Head of caudate nucleus (tissue), 42 donors: ENCODE measurements around the gene SERPINB12.

ENCODE experiments used
- DNase-seq, 42 donors: peaks; one replicate each; pipeline versions ENCODE4 v3.0.0 to v3.0.0-alpha.2; 2020 to 2021; ENCODE audit warnings: mixed read lengths in 7 of 42
- intact Hi-C: fragments of 100-400 bp; cut with DNase I; formaldehyde crosslinking; loops from one replicate; pipeline ENCODE4 v1.15.0; 2022

SERPINB12 gene

DNA sequence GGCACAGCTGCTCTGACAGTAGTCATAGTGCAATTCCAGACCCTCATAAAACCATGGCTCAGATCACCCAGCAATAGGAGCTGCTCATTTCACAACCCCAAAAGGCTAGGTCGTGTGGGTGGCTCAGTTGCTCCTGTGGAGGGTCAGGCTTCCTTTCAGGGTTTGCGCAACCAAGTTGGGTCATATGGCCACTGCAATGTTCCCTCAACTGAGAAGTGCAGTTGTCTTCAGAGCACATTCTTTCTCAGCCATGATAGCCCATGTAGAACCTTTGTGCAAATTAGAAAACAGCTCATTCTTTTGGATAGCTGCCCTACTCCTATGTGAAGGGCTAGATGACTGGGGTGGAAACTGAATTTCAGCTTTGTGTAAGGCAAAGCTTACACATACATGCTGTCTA lies 48.2 kb downstream of the SERPINB12 start:
- DNase-seq, result no peak
- intact Hi-C loops, result no loop called here

DNA sequence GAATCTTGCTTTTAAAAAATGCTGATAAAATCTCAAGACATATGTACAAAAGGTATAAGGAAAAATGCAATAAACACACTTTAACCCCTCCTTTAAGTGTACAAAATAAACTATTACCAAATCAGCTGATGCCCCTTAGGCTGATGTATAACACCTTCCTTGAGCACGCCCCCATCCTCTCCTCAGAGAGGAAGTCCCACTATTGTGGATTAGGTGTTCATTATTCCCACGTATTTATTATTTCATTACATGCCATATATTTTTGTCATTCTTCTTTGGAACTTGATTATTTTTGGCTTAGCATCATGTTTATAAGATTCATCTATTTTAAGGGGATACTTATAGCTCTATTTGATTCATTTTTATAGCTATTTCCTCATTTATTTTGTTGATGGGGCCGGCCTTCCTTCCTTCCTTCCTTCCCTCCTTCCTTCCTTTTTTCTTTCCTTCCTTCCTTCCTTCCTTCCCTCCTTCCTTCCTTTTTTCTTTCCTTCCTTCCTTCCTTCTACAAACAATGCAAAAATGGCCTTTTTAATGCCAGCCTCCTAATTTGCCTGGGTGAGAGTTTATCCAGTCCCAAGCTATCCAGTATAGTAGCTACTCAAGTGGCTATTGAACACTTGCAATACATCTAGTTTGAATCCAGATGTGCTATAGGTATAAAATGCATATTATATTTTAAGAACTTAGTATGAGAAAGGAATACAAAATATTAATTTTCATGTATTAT lies 49.0 kb downstream of the SERPINB12 start:
- intact Hi-C loops, result no loop called here
- no peak for DNase-seq

DNA sequence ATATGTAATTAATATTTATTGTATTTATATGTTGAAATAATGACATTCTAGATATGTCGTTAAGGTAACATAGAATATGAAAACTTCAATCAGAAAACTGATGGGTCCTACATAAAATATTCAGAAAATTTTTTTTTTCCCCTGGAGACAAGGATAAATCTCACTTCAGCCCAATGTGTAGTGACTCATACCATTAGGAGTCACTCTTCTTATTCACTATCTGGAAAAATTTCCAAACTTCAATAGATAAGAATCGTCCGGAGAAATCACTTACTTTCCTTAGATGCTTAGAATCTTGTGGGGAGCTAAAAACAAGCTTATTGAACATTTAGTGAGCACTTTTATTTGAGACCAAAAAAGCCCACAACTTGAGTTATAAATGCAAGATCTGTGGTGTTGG lies 49.6 kb downstream of the SERPINB12 start:
- no peak for DNase-seq
- intact Hi-C loops, result no loop called here

DNA sequence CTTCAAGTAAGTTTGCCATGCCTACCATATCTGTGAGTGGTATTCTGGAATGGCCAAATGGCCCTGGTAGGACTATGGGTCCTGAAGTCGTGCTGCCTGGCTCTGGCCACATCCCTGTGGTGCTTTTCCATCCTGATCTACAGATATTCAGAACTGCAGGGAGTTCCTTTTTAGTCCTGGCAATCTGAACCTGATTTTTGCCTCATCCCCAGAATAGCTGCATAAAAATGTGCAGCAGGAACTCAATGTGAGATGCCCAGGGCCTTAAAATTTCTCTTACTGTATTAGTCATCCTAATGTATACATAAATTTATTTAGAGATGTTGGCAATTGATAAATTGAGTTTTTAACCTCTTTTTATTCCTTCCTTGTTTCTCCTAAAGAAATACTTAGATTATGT lies 50.3 kb downstream of the SERPINB12 start:
- intact Hi-C loops, result no loop called here
- no peak for DNase-seq

DNA sequence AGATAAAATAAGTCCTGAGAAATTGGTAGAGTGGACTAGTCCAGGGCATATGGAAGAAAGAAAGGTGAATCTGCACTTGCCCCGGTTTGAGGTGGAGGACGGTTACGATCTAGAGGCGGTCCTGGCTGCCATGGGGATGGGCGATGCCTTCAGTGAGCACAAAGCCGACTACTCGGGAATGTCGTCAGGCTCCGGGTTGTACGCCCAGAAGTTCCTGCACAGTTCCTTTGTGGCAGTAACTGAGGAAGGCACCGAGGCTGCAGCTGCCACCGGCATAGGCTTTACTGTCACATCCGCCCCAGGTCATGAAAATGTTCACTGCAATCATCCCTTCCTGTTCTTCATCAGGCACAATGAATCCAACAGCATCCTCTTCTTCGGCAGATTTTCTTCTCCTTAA lies 54.8 kb downstream of the SERPINB12 start:
- intact Hi-C loops, result no loop called here

DNA sequence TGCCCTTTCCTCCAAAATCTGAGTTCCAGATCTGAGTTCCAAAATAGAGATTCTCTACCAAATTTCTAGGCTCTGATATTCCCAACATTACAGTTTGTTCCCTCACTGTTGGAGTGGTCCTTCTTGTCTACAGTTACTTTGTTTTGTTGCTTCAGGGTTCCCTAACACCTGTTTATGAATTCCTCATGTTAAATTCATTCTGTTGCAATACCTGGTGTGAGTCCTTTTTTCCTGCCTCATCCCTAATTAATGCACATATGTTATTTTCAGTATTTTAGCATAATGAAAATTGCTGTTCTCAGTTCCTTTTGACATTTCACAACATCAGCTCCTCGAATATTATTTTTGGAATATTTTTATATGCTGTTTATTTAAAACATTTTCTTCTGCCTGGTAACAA lies 61.2 kb downstream of the SERPINB12 start:
- DNase-seq, result no peak
- intact Hi-C loops, result no loop called here

More for the DNA sequence above, 54.8 kb downstream of the SERPINB12 start:
- no peak for DNase-seq

DNA sequence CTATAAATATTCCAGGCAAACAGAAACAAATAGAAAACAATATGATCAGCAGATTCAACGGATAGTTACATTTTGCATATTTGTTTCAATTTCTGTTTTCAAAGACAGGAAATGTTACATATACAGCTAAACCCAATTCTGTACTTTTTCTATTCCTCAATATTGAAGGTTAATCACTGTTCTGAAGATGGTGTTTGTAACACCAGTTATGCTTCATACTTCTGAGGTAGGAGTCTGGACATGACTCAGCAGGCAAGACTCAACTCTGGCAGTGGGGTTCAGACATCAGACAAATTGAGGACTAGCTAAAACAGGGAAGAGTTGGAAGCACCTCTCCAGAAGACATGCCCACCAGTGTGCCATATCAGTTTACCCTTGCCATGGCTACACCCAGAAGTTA lies 61.6 kb downstream of the SERPINB12 start:
- no peak for DNase-seq
- intact Hi-C loops, result no loop called here

DNA sequence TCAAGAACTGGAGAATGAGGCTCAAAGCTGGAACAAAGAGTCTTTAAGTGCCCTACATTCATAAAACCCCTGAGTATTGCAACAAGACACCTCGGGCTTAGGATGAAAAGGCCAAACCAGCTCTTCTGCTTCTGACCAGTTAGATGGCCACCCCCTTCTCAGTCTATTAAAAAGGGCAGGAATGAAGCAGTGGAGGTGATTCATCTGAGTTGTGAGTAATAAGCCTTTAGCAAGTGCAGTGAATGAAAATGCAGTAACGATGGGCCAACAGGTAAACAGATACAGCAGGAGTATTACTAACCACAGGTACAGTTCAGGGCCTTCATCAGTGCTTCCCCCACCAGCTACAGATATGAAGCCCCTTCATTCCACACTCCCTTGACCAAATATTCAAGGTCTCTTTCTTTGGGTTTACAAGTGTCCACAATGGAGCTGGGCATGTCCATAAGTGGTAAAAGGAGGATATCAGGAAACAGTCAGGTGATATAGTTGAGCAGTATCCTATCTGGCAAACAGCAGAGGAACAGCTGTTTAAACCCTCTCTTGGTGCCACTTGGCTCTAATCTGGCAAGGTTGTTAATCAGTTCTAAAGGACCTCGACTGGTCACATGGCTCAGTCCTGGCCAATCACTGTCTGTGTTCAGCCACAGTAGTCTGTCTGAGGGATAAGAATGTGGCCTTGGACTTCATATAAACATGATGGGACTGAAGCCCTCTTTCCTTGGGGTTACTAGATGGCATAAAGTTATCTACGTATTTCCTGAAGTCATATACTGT lies 62.8 kb downstream of the SERPINB12 start:
- no peak for DNase-seq
- intact Hi-C loops, result no loop called here

DNA sequence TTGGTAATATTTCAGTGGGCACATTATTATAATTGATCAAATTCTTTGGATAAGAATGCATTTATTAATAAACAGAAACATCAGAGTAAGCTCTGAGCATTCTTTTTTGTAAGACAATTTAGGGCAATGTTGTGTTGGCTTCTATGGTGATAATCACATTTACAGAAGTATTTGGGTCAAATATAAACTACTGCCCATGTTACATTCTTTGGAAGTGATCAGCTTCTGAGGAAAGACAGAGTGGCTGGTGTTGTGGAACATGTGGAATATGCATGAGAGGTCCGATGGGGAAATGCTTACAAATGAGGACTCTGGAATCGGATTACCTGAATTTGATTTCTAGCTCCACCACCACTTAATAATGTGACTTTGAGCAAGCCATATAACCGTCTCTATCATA lies 64.4 kb downstream of the SERPINB12 start:
- no peak for DNase-seq
- intact Hi-C loops, result no loop called here

DNA sequence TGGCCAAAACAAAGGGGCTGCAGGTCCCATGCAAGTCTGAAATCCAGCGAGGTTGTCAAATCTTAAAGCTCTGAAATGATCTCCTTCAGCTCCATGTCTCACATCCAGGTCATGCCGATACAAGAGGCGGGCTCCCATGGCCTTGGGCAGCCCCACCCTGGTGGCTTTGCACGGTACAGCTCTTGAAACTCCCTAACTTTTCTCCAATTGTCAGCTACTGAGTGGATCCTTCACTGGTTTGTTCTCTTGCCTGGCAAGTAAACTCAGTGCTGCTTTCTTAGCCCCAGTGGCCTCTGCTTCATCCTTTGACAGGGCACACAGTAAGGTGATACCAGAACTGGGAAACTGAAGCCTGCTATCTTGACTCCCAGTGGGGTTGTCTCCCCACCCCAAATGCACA lies 71.3 kb downstream of the SERPINB12 start:
- DNase-seq, result no peak
- intact Hi-C loops, result no loop called here

DNA sequence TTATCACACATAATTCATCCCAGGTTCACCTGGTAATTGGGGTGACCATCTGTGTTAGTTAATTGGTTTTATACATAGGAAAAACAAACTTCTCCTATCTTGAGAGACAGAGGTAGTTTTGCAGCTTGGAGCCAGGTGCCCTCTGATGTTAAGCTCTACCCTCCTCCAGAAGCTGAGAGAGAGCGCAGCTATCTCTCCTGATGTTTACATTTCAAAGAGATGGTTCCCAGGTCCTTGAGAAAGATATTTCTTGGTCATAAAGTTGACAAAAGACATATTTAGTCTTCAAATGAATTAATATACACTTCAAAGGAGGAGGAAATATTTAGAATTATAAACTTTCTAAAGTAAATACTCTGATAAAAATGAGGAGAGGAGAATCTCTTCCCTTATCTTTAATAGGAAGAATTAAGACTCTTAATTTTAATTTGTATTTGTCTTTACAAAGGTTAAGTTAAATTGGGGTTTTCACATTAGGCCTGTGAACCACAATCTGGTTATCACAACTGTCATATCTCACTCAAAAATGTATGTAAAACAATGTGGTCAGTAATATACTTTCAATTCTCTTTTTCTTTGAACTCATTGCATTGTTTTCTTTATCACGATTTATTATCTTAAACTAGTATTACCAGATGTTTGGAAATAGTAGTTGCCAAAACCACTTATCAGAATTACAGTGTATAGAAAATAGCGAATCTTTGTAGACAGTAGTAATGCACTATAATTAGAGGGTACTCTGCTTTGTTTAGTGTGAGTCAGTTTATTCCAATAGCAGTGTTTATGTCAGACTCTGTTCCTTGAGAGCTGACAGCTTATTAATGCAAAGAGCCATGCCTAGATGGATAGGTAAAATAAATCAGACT lies 75.1 kb downstream of the SERPINB12 start:
- intact Hi-C loops, result no loop called here

DNA sequence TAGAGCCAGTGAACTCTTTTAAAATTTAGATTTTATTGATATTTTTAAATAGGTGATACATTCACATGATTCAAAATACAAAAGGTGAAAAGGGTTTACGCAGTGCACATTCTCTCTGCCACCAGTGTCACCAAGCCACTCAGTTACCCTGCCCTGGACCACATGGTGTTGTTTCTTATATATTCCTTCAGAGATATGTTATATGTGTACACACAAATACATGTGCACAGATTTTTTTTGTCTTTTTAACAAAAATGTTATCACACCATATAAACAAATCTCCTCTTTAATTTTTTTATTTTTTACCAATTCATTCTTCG lies 75.7 kb downstream of the SERPINB12 start:
- DNase-seq, result no peak
- intact Hi-C loops, result no loop called here

More for the DNA sequence above, 75.1 kb downstream of the SERPINB12 start:
- DNase-seq, result no peak
